GM23338 (cell line): ENCODE data around the gene ULK4. TPM values are rescaled to one million over a fixed set of nuclear protein-coding genes. Genes with fewer than 3 reads are reported as not detected.

Experiments used
- ATAC-seq: fragments of 200-7000 bp; cut with Tn5 transposase; 3 replicates; pipeline ENCODE4 v1.9.1; 2020
- DNase-seq: peaks from one replicate; pipeline ENCODE4 v3.0.0-alpha.2; 2015; ENCODE audit warnings: low spot score
- H2AFZ ChIP-seq: fragments of 200-600 bp; sonication (generic); 2 replicates; pipeline ENCODE4 v1.8.0; 2016; ENCODE audit warnings: antibody characterized with exemption, mild to moderate bottlenecking, moderate library complexity
- H3F3A ChIP-seq: fragments of 200-600 bp; sonication (generic); replicated peaks from 2 replicates; pipeline ENCODE4 v1.8.0; 2017; ENCODE audit warnings: antibody characterized with exemption, mixed run types, low read depth
- H3K27ac ChIP-seq: fragments of 200-600 bp; sonication (generic); 2 replicates; pipeline ENCODE4 v1.6.1; 2016; ENCODE audit warnings: low read depth
- H3K27me3 ChIP-seq: fragments of 200-600 bp; sonication (generic); 2 replicates; pipeline ENCODE4 v1.8.0; 2016; ENCODE audit warnings: mild to moderate bottlenecking, mixed run types, moderate library complexity; ENCODE audit not compliant: insufficient read depth
- H3K36me3 ChIP-seq: fragments of 200-600 bp; sonication (generic); 2 replicates; pipeline ENCODE4 v1.8.0; 2016; ENCODE audit warnings: mild to moderate bottlenecking; ENCODE audit not compliant: insufficient read depth
- H3K4me1 ChIP-seq: fragments of 200-600 bp; sonication (generic); 2 replicates; pipeline ENCODE4 v1.8.0; 2016; ENCODE audit warnings: mild to moderate bottlenecking, moderate library complexity; ENCODE audit not compliant: insufficient read depth
- H3K4me2 ChIP-seq: fragments of 200-600 bp; sonication (generic); 2 replicates; pipeline ENCODE4 v1.7.1; 2017; ENCODE audit warnings: mixed run types
- H3K4me3 ChIP-seq: fragments of 200-600 bp; sonication (generic); 2 replicates; pipeline ENCODE4 v1.6.1; 2016; ENCODE audit warnings: mixed run types
- H3K79me2 ChIP-seq: fragments of 200-600 bp; sonication (generic); replicated peaks from 2 replicates; pipeline ENCODE4 v1.8.0; 2017; ENCODE audit warnings: mild to moderate bottlenecking; ENCODE audit not compliant: insufficient read depth
- H3K9me2 ChIP-seq: fragments of 200-600 bp; sonication (generic); 2 replicates; pipeline ENCODE4 v1.8.0; 2017; ENCODE audit not compliant: insufficient read depth
- H4K20me1 ChIP-seq: fragments of 200-600 bp; sonication (generic); replicated peaks from 2 replicates; pipeline ENCODE4 v1.8.0; 2017; ENCODE audit warnings: mild to moderate bottlenecking; ENCODE audit not compliant: insufficient read depth
- H3K27ac Mint-ChIP-seq: 2 replicates; pipeline ENCODE4 v1.8.0; 2020; ENCODE audit warnings: inconsistent platforms, mild to moderate bottlenecking, moderate library complexity, mixed read lengths
- H3K27me3 Mint-ChIP-seq: 3 replicates; pipeline ENCODE4 v1.8.0; 2022; ENCODE audit warnings: low read depth, mild to moderate bottlenecking, moderate library complexity, mixed read lengths, inconsistent platforms; ENCODE audit not compliant: insufficient read depth, poor library complexity
- H3K36me3 Mint-ChIP-seq: 3 replicates; pipeline ENCODE4 v1.8.0; 2021; ENCODE audit warnings: low read depth, mild to moderate bottlenecking, inconsistent platforms, moderate library complexity, mixed read lengths
- H3K4me1 Mint-ChIP-seq: 3 replicates; pipeline ENCODE4 v1.8.0; 2020; ENCODE audit warnings: mild to moderate bottlenecking, inconsistent platforms, mixed read lengths
- H3K4me3 Mint-ChIP-seq: 3 replicates; pipeline ENCODE4 v1.8.0; 2021; ENCODE audit warnings: moderate library complexity, mild to moderate bottlenecking, inconsistent platforms, mixed read lengths
- H3K9me3 Mint-ChIP-seq: 3 replicates; pipeline ENCODE4 v1.8.0; 2020; ENCODE audit warnings: moderate library complexity, mild to moderate bottlenecking, inconsistent platforms, mixed read lengths
- CREB1 ChIP-seq: fragments of 250-450 bp; sonication (Bioruptor Pico); IDR thresholded peaks from 2 replicates; pipeline ENCODE4 v1.5.0; 2020; ENCODE audit warnings: low read depth, mild to moderate bottlenecking, moderate library complexity
- CTCF ChIP-seq, 2 experiments: fragments of 200-600 bp in 1 of 2; sonication (generic) in 1 of 2; conservative IDR thresholded peaks; 2 replicates each; pipeline versions ENCODE4 v1.5.1 to v1.6.1; 2016 to 2017; ENCODE audit warnings: antibody characterized with exemption in 2 of 2, low read depth in 2 of 2, mild to moderate bottlenecking in 2 of 2, moderate library complexity in 1 of 2
- ETS1 ChIP-seq: IDR thresholded peaks from 2 replicates; pipeline ENCODE4 v1.6.1; 2016; ENCODE audit warnings: antibody characterized with exemption
- EZH2 ChIP-seq: fragments of 200-600 bp; sonication (generic); IDR thresholded peaks from one replicate; pipeline ENCODE4 v1.8.0; 2017; ENCODE audit warnings: antibody characterized with exemption, mild to moderate bottlenecking, low read depth; ENCODE audit not compliant: unreplicated experiment
- EZH2phosphoT487 ChIP-seq: fragments of 200-600 bp; sonication (generic); IDR thresholded peaks from one replicate; pipeline ENCODE4 v1.8.1; 2018; ENCODE audit warnings: antibody characterized with exemption; ENCODE audit not compliant: unreplicated experiment
- JUNB ChIP-seq: IDR thresholded peaks from one replicate; pipeline ENCODE4 v1.6.1; 2016; ENCODE audit warnings: antibody characterized with exemption; ENCODE audit not compliant: unreplicated experiment
- NANOG ChIP-seq: IDR thresholded peaks from 2 replicates; pipeline ENCODE4 v1.6.1; 2016; ENCODE audit warnings: antibody characterized with exemption, borderline replicate concordance
- POLR2AphosphoS5 ChIP-seq: IDR thresholded peaks from 2 replicates; pipeline ENCODE4 v1.6.1; 2016; ENCODE audit warnings: antibody characterized with exemption, low read depth
- REST ChIP-seq: IDR thresholded peaks from one replicate; pipeline ENCODE4 v1.6.1; 2018; ENCODE audit warnings: antibody characterized with exemption; ENCODE audit not compliant: unreplicated experiment
- STAT1 ChIP-seq: IDR thresholded peaks from one replicate; pipeline ENCODE4 v1.6.1; 2016; ENCODE audit warnings: antibody characterized with exemption; ENCODE audit not compliant: unreplicated experiment
- ZNF114 ChIP-seq: fragments of 250-450 bp; sonication (Bioruptor Pico); IDR thresholded peaks from 2 replicates; pipeline ENCODE4 v1.5.0; 2020; ENCODE audit warnings: mild to moderate bottlenecking, moderate library complexity
- ZNF331 ChIP-seq: fragments of 250-450 bp; sonication (Bioruptor Pico); IDR thresholded peaks from 2 replicates; pipeline ENCODE4 v1.5.0; 2020; ENCODE audit warnings: low read depth, mild to moderate bottlenecking, moderate library complexity
- ZNF462 ChIP-seq: fragments of 250-450 bp; sonication (Bioruptor Pico); IDR thresholded peaks from 2 replicates; pipeline ENCODE4 v1.5.0; 2020; ENCODE audit warnings: mild to moderate bottlenecking, moderate library complexity
- polyA plus RNA-seq: library from polyadenylated mRNA; unstranded; fragments of >200 nt; fragmentation: Nextera tagmentation; extraction: Ambion mirVana; gene quantifications from 2 replicates; pipeline ENCODE4 v1.2.1, GENCODE V29; 2016
- total RNA-seq: library from RNA; depleted of rRNA; stranded (reverse); fragments of >200 nt; shearing (Covaris generic); gene quantifications from 2 replicates; pipeline ENCODE4 v1.2.3, GENCODE V29; 2014

The ULK4 gene
- total and polyA plus RNA-seq, 2 experiments from 2014 or later = 20.8 to 41.4 TPM

- Mint-ChIP-seq H3K27me3 (no peaks in the 10 kb centered on the region), H3K9me3 (peaks cover 13% of the 10 kb centered on the region), H3K4me1 (no peaks in the 10 kb centered on the region; the same call in 2 of the 3 replicates), H3K4me3 (no peak overlapping the region), H3K27ac (peak overlapping the region; percentile 56; the same call in 1 of the 2 replicates), H3K36me3 (peaks cover 21% of the 10 kb centered on the region)
- DNase-seq (no peak), ATAC-seq (no peak)
- Histone ChIP-seq H3K4me2 (no peak overlapping the region), H3K27ac (no peak overlapping the region), H3K36me3 (no peaks in the 10 kb centered on the region), H3K79me2 (no peaks in the 10 kb centered on the region), H3F3A (no peaks in the 10 kb centered on the region), H3K4me1 (no peaks in the 10 kb centered on the region), H3K27me3 (no peaks in the 10 kb centered on the region), H3K9me2 (no peaks in the 10 kb centered on the region), H3K4me3 (no peak overlapping the region), H2AFZ (no peak overlapping the region), H4K20me1 (no peaks in the 10 kb centered on the region)
- TF ChIP-seq JUNB (no peak), STAT1 (no peak), NANOG (no peak), POLR2AphosphoS5 (no peak), EZH2 (no peak), REST (no peak), ZNF331 (no peak), CREB1 (CRISPR knock-in tag) (no peak), ZNF114 (CRISPR knock-in tag) (no peak), EZH2phosphoT487 (no peak), ETS1 (no peak), CTCF (conservative IDR thresholded peaks at IDR 0.05; ENCODE audit: low read depth in 2 of 2) (no peak), ZNF462 (CRISPR knock-in tag) (no peak)
Measured at GRCh38 chr3:41700155-41700554, 261.7 kb downstream of the ULK4 start.
